Tibial nerve (tissue), 4 donors: ENCODE measurements around the gene CIB2. TPM values are rescaled to one million over a fixed set of nuclear protein-coding genes. Genes with fewer than 3 reads are reported as not detected.

Experiments used
- DNase-seq, 2 donors: peaks; one replicate each; pipeline ENCODE4 v3.0.0-alpha.2; 2019; ENCODE audit warnings: low spot score in 2 of 2
- H3K27ac ChIP-seq, 4 donors: fragments of 200-600 bp; sonication (generic) in 3 of 4; one replicate each; pipeline ENCODE4 v1.5.1; 2017 to 2019; ENCODE audit warnings: mild to moderate bottlenecking in 1 of 4
- H3K27me3 ChIP-seq, 2 donors: fragments of 200-600 bp; sonication (generic) in 1 of 2; one replicate each; pipeline versions ENCODE4 v1.5.1 to v1.6.0; 2017 to 2019
- H3K36me3 ChIP-seq, 3 donors: fragments of 200-600 bp; sonication (generic); one replicate each; pipeline ENCODE4 v1.5.1; 2018 to 2019
- H3K4me1 ChIP-seq, 4 donors: fragments of 200-600 bp; sonication (generic) in 3 of 4; one replicate each; pipeline ENCODE4 v1.5.1; 2017 to 2019
- H3K4me3 ChIP-seq, 4 donors: fragments of 200-600 bp; sonication (generic) in 3 of 4; one replicate each; pipeline ENCODE4 v1.5.1; 2017 to 2019; ENCODE audit warnings: mild to moderate bottlenecking in 1 of 4, moderate library complexity in 1 of 4
- H3K9me3 ChIP-seq, 4 donors: fragments of 200-600 bp; sonication (generic) in 3 of 4; one replicate each; pipeline ENCODE4 v1.5.1; 2017 to 2019
- CTCF ChIP-seq, 5 experiments: fragments of 200-600 bp in 3 of 5; fragments of 450-650 bp in 2 of 5; sonication (generic) in 3 of 5; IDR thresholded peaks; one replicate each; pipeline ENCODE4 v1.5.1; 2016 to 2019; ENCODE audit warnings: antibody characterized with exemption in 5 of 5, mild to moderate bottlenecking in 3 of 5, moderate library complexity in 2 of 5
- EP300 ChIP-seq, 2 donors: sonication (generic); formaldehyde crosslinking; IDR thresholded peaks; one replicate each; pipeline ENCODE4 v1.6.1; 2017; ENCODE audit warnings: antibody characterized with exemption in 2 of 2, mild to moderate bottlenecking in 1 of 2
- POLR2A ChIP-seq, 2 donors: fragments of 450-650 bp; IDR thresholded peaks; one replicate each; pipeline ENCODE4 v1.6.1; 2017; ENCODE audit warnings: antibody characterized with exemption in 2 of 2, mild to moderate bottlenecking in 2 of 2, moderate library complexity in 2 of 2
- WGBS, 2 donors: methylation state at CpG; one replicate each; pipeline ENCODE4 v1.1.5; 2018; 5-methylcytosine and 5-hydroxymethylcytosine counted together
- total RNA-seq, 4 donors: library from RNA; depleted of rRNA; stranded (reverse); fragments of >200 nt; gene quantifications; one replicate each; pipeline ENCODE4 v1.1.0, GENCODE V29; 2016

The CIB2 gene
- total RNA-seq, 4 donors from 2014 or later = 0.63 to 11.0 (median 2.8) TPM

- H3K4me3 ChIP-seq = no peak overlapping the region
- H3K27me3 ChIP-seq = no peaks in the 10 kb centered on the region
- DNase-seq = no peak
- no peaks in the 10 kb centered on the region for H3K4me1 ChIP-seq
- no peaks in the 10 kb centered on the region for H3K9me3 ChIP-seq
- no peak overlapping the region for H3K27ac ChIP-seq
- 79 to 82% methylated on average over 5 of the region's 5 CpGs for WGBS, 2 donors
- no peaks in the 10 kb centered on the region for H3K36me3 ChIP-seq
- TF ChIP-seq EP300 (IDR thresholded peaks at IDR 0.05) = no peak
- TF ChIP-seq CTCF (IDR thresholded peaks at IDR 0.05) = no peak
- TF ChIP-seq POLR2A (IDR thresholded peaks at IDR 0.05) = no peak
Measured at GRCh38 chr15:78120523-78120922, 10.7 kb downstream of the CIB2 start.

GRCh38 chr15:78112551-78112950 is 18.7 kb downstream of the CIB2 start:
- DNase-seq = no peak
- TF ChIP-seq CTCF (IDR thresholded peaks at IDR 0.05) (no peak), EP300 (IDR thresholded peaks at IDR 0.05) (no peak), POLR2A (IDR thresholded peaks at IDR 0.05) (no peak)
- no peak overlapping the region for H3K27ac ChIP-seq
- no peaks in the 10 kb centered on the region for H3K27me3 ChIP-seq
- H3K4me1 ChIP-seq = peaks cover 0 to 3% (median 0%) of the 10 kb centered on the region in 4 donors
- H3K4me3 ChIP-seq = no peak overlapping the region
- WGBS, 2 donors = 77 to 90% methylated on average over 3 of the region's 3 CpGs
- no peaks in the 10 kb centered on the region for H3K9me3 ChIP-seq
- no peaks in the 10 kb centered on the region for H3K36me3 ChIP-seq

- H3K27me3 ChIP-seq = no peaks in the 10 kb centered on the region
- WGBS, 2 donors = 85 to 94% methylated on average over 3 of the region's 3 CpGs
- no peaks in the 10 kb centered on the region for H3K9me3 ChIP-seq
- DNase-seq = no peak
- TF ChIP-seq POLR2A (IDR thresholded peaks at IDR 0.05) = no peak
- H3K4me3 ChIP-seq = no peak overlapping the region
- no peak overlapping the region for H3K27ac ChIP-seq
- no peaks in the 10 kb centered on the region for H3K36me3 ChIP-seq
- peaks cover 0 to 3% (median 0%) of the 10 kb centered on the region in 4 donors for H3K4me1 ChIP-seq
Measured at GRCh38 chr15:78111788-78112187, 19.5 kb downstream of the CIB2 start.

- H3K4me3 ChIP-seq = no peak overlapping the region
- no peak for DNase-seq
- no peak for TF ChIP-seq CTCF (IDR thresholded peaks at IDR 0.05)
- TF ChIP-seq EP300 (IDR thresholded peaks at IDR 0.05) = no peak
- no peak for TF ChIP-seq POLR2A (IDR thresholded peaks at IDR 0.05)
- H3K4me1 ChIP-seq = peaks cover 0 to 3% (median 0%) of the 10 kb centered on the region in 4 donors
- H3K27ac ChIP-seq = no peak overlapping the region
- no peaks in the 10 kb centered on the region for H3K9me3 ChIP-seq
- whole genome bisulfite sequencing, 2 donors = 90 to 91% methylated on average over 10 of the region's 10 CpGs
- no peaks in the 10 kb centered on the region for H3K36me3 ChIP-seq
- no peaks in the 10 kb centered on the region for H3K27me3 ChIP-seq
Measured at GRCh38 chr15:78110916-78111475, 20.2 kb downstream of the CIB2 start.

- Histone ChIP-seq H3K27me3 (no peaks in the 10 kb centered on the region), H3K4me1 (peaks cover 0 to 3% (median 0%) of the 10 kb centered on the region in 4 donors), H3K4me3 (no peak overlapping the region), H3K9me3 (no peaks in the 10 kb centered on the region), H3K36me3 (no peaks in the 10 kb centered on the region), H3K27ac (no peak overlapping the region)
- no peak for TF ChIP-seq EP300 (IDR thresholded peaks at IDR 0.05)
- TF ChIP-seq CTCF (IDR thresholded peaks at IDR 0.05) = no peak
- TF ChIP-seq POLR2A (IDR thresholded peaks at IDR 0.05) = no peak
- DNase-seq = no peak
- WGBS, 2 donors = 89 to 93% methylated on average over 5 to 6 of the region's 6 CpGs
Measured at GRCh38 chr15:78110096-78110495, 21.1 kb downstream of the CIB2 start.

- TF ChIP-seq EP300 (IDR thresholded peaks at IDR 0.05) (no peak), POLR2A (IDR thresholded peaks at IDR 0.05) (no peak), CTCF (IDR thresholded peaks at IDR 0.05) (no peak)
- Histone ChIP-seq H3K36me3 (no peaks in the 10 kb centered on the region), H3K4me3 (no peak overlapping the region), H3K4me1 (peaks cover 0 to 3% (median 0%) of the 10 kb centered on the region in 4 donors), H3K27ac (no peak overlapping the region), H3K27me3 (no peaks in the 10 kb centered on the region), H3K9me3 (no peaks in the 10 kb centered on the region)
- DNase-seq = no peak
- WGBS, 2 donors = 90 to 92% methylated on average over 12 of the region's 12 CpGs
Measured at GRCh38 chr15:78109156-78109555, 22.1 kb downstream of the CIB2 start.
